Liver (tissue), 3 donors: Measurements from ENCODE around the gene CD164L2.

Source experiments
- JUND ChIP-seq, 2 donors: IDR thresholded peaks; 2 replicates each; pipeline ENCODE4 v1.6.1; 2016; ENCODE audit warnings: antibody characterized with exemption in 2 of 2
- RAD21 ChIP-seq, 2 donors: IDR thresholded peaks; 2 replicates each; pipeline ENCODE4 v1.6.1; 2016; ENCODE audit warnings: antibody characterized with exemption in 2 of 2, mild to moderate bottlenecking in 2 of 2
- TAF1 ChIP-seq: conservative IDR thresholded peaks from 2 replicates; pipeline ENCODE4 v1.6.1; 2016; ENCODE audit warnings: antibody characterized with exemption, mild to moderate bottlenecking
- YY1 ChIP-seq: IDR thresholded peaks from 2 replicates; pipeline ENCODE4 v1.6.1; 2016; ENCODE audit warnings: antibody characterized with exemption, mild to moderate bottlenecking
- TF ChIP-seq, protein P1 (sequence below): IDR thresholded peaks from 2 replicates; pipeline ENCODE4 v1.6.1; 2016; ENCODE audit warnings: antibody characterized with exemption
- TF ChIP-seq, protein P2 (sequence below): IDR thresholded peaks from 2 replicates; pipeline ENCODE4 v1.6.1; 2016; ENCODE audit warnings: antibody characterized with exemption
- TF ChIP-seq, protein P3 (sequence below): fragments of 150-350 bp; IDR thresholded peaks from 2 replicates; pipeline ENCODE4 v1.5.1; 2017; ENCODE audit warnings: improper control_type of control experiment, low read depth, low read length; ENCODE audit not compliant: missing input control
- donor health status: healthy.
- donor health status: healthy.

DNA sequence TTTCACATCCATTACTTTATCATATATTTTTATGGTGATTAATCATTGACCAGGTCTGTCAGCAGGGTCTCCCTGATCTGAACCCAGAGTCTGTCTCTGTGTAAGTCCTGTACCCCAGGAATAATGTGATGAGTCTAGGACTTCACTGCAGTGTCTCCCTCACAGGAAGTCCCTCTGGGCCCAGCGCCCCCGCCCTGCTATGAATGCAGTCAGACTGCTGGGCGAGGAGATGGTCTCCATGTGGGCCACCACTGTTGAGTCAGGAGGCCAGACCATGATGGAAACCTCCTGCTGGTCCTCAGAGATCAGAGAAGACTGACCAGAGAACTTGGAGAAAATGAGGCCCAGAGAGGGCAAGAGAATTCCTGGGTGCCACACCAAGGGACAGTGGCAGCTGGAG, 51.7 kb downstream of the CD164L2 start:
- TF ChIP-seq, protein P1, sequence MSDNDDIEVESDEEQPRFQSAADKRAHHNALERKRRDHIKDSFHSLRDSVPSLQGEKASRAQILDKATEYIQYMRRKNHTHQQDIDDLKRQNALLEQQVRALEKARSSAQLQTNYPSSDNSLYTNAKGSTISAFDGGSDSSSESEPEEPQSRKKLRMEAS, result no peak
- TF ChIP-seq, protein P2, sequence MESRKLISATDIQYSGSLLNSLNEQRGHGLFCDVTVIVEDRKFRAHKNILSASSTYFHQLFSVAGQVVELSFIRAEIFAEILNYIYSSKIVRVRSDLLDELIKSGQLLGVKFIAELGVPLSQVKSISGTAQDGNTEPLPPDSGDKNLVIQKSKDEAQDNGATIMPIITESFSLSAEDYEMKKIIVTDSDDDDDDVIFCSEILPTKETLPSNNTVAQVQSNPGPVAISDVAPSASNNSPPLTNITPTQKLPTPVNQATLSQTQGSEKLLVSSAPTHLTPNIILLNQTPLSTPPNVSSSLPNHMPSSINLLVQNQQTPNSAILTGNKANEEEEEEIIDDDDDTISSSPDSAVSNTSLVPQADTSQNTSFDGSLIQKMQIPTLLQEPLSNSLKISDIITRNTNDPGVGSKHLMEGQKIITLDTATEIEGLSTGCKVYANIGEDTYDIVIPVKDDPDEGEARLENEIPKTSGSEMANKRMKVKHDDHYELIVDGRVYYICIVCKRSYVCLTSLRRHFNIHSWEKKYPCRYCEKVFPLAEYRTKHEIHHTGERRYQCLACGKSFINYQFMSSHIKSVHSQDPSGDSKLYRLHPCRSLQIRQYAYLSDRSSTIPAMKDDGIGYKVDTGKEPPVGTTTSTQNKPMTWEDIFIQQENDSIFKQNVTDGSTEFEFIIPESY, result no peak
- TF ChIP-seq, protein P3, sequence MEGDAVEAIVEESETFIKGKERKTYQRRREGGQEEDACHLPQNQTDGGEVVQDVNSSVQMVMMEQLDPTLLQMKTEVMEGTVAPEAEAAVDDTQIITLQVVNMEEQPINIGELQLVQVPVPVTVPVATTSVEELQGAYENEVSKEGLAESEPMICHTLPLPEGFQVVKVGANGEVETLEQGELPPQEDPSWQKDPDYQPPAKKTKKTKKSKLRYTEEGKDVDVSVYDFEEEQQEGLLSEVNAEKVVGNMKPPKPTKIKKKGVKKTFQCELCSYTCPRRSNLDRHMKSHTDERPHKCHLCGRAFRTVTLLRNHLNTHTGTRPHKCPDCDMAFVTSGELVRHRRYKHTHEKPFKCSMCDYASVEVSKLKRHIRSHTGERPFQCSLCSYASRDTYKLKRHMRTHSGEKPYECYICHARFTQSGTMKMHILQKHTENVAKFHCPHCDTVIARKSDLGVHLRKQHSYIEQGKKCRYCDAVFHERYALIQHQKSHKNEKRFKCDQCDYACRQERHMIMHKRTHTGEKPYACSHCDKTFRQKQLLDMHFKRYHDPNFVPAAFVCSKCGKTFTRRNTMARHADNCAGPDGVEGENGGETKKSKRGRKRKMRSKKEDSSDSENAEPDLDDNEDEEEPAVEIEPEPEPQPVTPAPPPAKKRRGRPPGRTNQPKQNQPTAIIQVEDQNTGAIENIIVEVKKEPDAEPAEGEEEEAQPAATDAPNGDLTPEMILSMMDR, result no peak
- TF ChIP-seq JUND (IDR thresholded peaks at IDR 0.05) (no peak), TAF1 (no peak), RAD21 (IDR thresholded peaks at IDR 0.05) (no peak), YY1 (no peak)
